ENCODE results near the gene ZNF224. TPM values are rescaled to one million over a fixed set of nuclear protein-coding genes. Genes with fewer than 3 reads are reported as not detected.

Gene ZNF224
- total and polyA plus RNA-seq, 2 of the 4 experiments (the other 2 are of a cell fraction): 10.3 to 26.3 TPM

DNA sequence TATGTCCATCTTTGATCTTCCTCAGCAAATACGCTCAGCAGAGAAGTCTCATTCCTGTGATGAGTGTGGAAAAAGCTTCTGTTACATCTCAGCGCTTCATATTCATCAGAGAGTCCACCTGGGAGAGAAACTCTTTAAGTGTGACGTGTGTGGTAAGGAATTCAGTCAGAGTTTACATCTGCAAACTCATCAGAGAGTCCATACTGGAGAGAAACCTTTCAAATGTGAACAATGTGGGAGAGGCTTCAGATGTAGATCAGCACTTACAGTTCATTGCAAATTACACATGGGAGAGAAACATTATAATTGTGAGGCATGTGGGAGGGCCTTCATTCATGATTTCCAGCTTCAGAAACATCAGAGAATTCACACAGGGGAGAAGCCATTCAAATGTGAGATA is 27.9 kb upstream of the ZNF224 start:
- Histone ChIP-seq H2BK5ac (ENCODE audit: low read depth, low read length, poor library complexity, severe bottlenecking) (no peak overlapping the region), H3K36me3 (ENCODE audit: control insufficient read depth, insufficient read depth, low read length) (peaks cover 37% of the 10 kb centered on the region), H4K5ac (ENCODE audit: low read depth, low read length) (no peak overlapping the region), H3K4me1 (ENCODE audit: control insufficient read depth, insufficient read depth, low read length) (no peaks in the 10 kb centered on the region), H2AK5ac (ENCODE audit: low read depth, low read length) (no peak overlapping the region), H2AFZ (replicated peaks; ENCODE audit: low read length, poor library complexity) (no peak overlapping the region), H3K79me1 (ENCODE audit: low read depth in 1 of 2, low read length in 2 of 2) (peaks cover 0 to 5% of the 10 kb centered on the region in 2 experiments; a peak in 1 of 4 replicates), H2AK9ac (replicated peaks; ENCODE audit: low read depth, low read length, poor library complexity) (no peak overlapping the region), H3K18ac (ENCODE audit: low read depth, low read length) (no peak overlapping the region), H4K91ac (ENCODE audit: insufficient read depth, low read depth, low read length) (no peak overlapping the region), H3K9ac (ENCODE audit: low read depth, low read length) (no peak overlapping the region), H3K9me3 (ENCODE audit: control insufficient read depth, insufficient read depth, low read length) (peaks cover 22% of the 10 kb centered on the region), H2BK20ac (ENCODE audit: low read depth, low read length) (no peak overlapping the region), H3K4me2 (ENCODE audit: low read depth, low read length) (no peak overlapping the region), H3K23ac (ENCODE audit: low read depth, low read length) (no peak overlapping the region), H3K27me3 (ENCODE audit: control insufficient read depth, insufficient read depth, low read length) (no peaks in the 10 kb centered on the region), H4K8ac (ENCODE audit: low read depth in 2 of 2, low read length in 2 of 2) (no peak overlapping the region), H3K14ac (replicated peaks; ENCODE audit: low read depth, low read length) (no peak overlapping the region), H3K4me3 (ENCODE audit: insufficient read depth, low read depth, low read length) (no peak overlapping the region), H4K20me1 (ENCODE audit: insufficient read depth, low read length) (no peaks in the 10 kb centered on the region), H3K56ac (ENCODE audit: extremely low read depth, insufficient read depth, low read length) (no peak overlapping the region), H3K9me1 (ENCODE audit: insufficient read depth, low read length) (no peaks in the 10 kb centered on the region), H3K4ac (ENCODE audit: low read depth, low read length) (no peak overlapping the region), H2BK15ac (ENCODE audit: low read depth, low read length) (no peak overlapping the region), H3K27ac (ENCODE audit: insufficient read depth, low read length) (no peak overlapping the region), H2BK120ac (ENCODE audit: low read depth, low read length) (no peak overlapping the region)
- ChIA-PET POLR2A (ENCODE audit: unreplicated experiment) (no interaction called here), CTCF (no interaction called here)
- DNase-seq (no peak), ATAC-seq (ENCODE audit: low read depth) (no peak)
- no TSS peak for BruUV-seq (replicated peaks)
- TF ChIP-seq POLR2A (IDR thresholded peaks at IDR 0.05; ENCODE audit: low read depth, low read length) (no peak), FOS (IDR thresholded peaks at IDR 0.05; ENCODE audit: low read depth, low read length) (no peak), CEBPB (IDR thresholded peaks at IDR 0.05; ENCODE audit: low read depth, low read length) (no peak), SMC3 (IDR thresholded peaks at IDR 0.05; ENCODE audit: low read depth, low read length) (no peak), NFE2L2 (IDR thresholded peaks at IDR 0.05; ENCODE audit: low read depth, low read length) (no peak), CHD1 (IDR thresholded peaks at IDR 0.05; ENCODE audit: low read depth, low read length) (no peak), BHLHE40 (IDR thresholded peaks at IDR 0.05; ENCODE audit: low read depth, low read length) (no peak), RFX5 (IDR thresholded peaks at IDR 0.05; ENCODE audit: low read depth, low read length) (no peak), MAFK (IDR thresholded peaks at IDR 0.05; ENCODE audit: low read depth, low read length) (no peak), RCOR1 (IDR thresholded peaks at IDR 0.05; ENCODE audit: insufficient replicate concordance, low read length) (no peak), MAZ (IDR thresholded peaks at IDR 0.05; ENCODE audit: borderline replicate concordance, low read depth, low read length) (no peak), RAD21 (IDR thresholded peaks at IDR 0.05; ENCODE audit: low read length) (no peak), MXI1 (IDR thresholded peaks at IDR 0.05; ENCODE audit: borderline replicate concordance, low read depth, low read length) (no peak)
- TF ChIP-seq, protein P1, sequence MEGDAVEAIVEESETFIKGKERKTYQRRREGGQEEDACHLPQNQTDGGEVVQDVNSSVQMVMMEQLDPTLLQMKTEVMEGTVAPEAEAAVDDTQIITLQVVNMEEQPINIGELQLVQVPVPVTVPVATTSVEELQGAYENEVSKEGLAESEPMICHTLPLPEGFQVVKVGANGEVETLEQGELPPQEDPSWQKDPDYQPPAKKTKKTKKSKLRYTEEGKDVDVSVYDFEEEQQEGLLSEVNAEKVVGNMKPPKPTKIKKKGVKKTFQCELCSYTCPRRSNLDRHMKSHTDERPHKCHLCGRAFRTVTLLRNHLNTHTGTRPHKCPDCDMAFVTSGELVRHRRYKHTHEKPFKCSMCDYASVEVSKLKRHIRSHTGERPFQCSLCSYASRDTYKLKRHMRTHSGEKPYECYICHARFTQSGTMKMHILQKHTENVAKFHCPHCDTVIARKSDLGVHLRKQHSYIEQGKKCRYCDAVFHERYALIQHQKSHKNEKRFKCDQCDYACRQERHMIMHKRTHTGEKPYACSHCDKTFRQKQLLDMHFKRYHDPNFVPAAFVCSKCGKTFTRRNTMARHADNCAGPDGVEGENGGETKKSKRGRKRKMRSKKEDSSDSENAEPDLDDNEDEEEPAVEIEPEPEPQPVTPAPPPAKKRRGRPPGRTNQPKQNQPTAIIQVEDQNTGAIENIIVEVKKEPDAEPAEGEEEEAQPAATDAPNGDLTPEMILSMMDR (conservative IDR thresholded peaks at IDR 0.05; ENCODE audit: low read depth, low read length): no peak
- TF ChIP-seq, protein P2, sequence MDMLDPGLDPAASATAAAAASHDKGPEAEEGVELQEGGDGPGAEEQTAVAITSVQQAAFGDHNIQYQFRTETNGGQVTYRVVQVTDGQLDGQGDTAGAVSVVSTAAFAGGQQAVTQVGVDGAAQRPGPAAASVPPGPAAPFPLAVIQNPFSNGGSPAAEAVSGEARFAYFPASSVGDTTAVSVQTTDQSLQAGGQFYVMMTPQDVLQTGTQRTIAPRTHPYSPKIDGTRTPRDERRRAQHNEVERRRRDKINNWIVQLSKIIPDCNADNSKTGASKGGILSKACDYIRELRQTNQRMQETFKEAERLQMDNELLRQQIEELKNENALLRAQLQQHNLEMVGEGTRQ (IDR thresholded peaks at IDR 0.05; ENCODE audit: low read depth, low read length): no peak
- TF ChIP-seq, protein P3, sequence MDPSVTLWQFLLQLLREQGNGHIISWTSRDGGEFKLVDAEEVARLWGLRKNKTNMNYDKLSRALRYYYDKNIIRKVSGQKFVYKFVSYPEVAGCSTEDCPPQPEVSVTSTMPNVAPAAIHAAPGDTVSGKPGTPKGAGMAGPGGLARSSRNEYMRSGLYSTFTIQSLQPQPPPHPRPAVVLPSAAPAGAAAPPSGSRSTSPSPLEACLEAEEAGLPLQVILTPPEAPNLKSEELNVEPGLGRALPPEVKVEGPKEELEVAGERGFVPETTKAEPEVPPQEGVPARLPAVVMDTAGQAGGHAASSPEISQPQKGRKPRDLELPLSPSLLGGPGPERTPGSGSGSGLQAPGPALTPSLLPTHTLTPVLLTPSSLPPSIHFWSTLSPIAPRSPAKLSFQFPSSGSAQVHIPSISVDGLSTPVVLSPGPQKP (IDR thresholded peaks at IDR 0.05; ENCODE audit: borderline replicate concordance, low read depth, low read length): no peak
- dilution Hi-C loops (cut with HindIII; ENCODE audit: low sequenced_read_pairs, unreplicated experiment): no loop called here
- intact Hi-C loops (cut with micrococcal nuclease): no loop called here
- 60% methylated on average over 1 of the region's 3 CpGs; no CpG with 5 or more reads in 1 of the 2 experiments for WGBS, 2 experiments (ENCODE audit: extremely low coverage in 2 of 2, insufficient read length in 1 of 2)
- in situ Hi-C loops (cut with MboI; ENCODE audit: low sequenced_read_pairs): no loop called here

Data from IMR-90 (cell line).